Tibial artery (tissue), 4 donors: ENCODE data around the gene MAP3K10.

ENCODE experiments used
- DNase-seq, 2 donors: peaks; one replicate each; pipeline ENCODE4 v3.0.0-alpha.2; 2019
- H3K27ac ChIP-seq, 2 donors: fragments of 200-600 bp; sonication (generic) in 1 of 2; 1 replicate in 1 of 2; 2 replicates in 1 of 2; pipeline ENCODE4 v1.5.1; 2018 to 2019; ENCODE audit warnings: mild to moderate bottlenecking in 1 of 2
- H3K27me3 ChIP-seq, 2 donors: fragments of 200-600 bp; sonication (generic) in 1 of 2; one replicate each; pipeline versions ENCODE4 v1.5.1 to v1.6.0; 2016 to 2019
- H3K36me3 ChIP-seq, 3 donors: fragments of 200-600 bp; sonication (generic) in 2 of 3; one replicate each; pipeline ENCODE4 v1.5.1; 2016 to 2019; ENCODE audit warnings: mild to moderate bottlenecking in 2 of 3
- H3K4me1 ChIP-seq, 4 donors: fragments of 200-600 bp; sonication (generic) in 2 of 4; 1 replicate in 3 of 4; 2 replicates in 1 of 4; pipeline ENCODE4 v1.5.1; 2016 to 2019
- H3K4me3 ChIP-seq, 2 donors: fragments of 200-600 bp; sonication (generic) in 1 of 2; 1 replicate in 1 of 2; 2 replicates in 1 of 2; pipeline ENCODE4 v1.5.1; 2018 to 2019; ENCODE audit warnings: mild to moderate bottlenecking in 2 of 2
- H3K9me3 ChIP-seq, 3 donors: fragments of 200-600 bp; sonication (generic) in 1 of 3; one replicate each; pipeline ENCODE4 v1.5.1; 2016 to 2019
- CTCF ChIP-seq, 2 experiments: fragments of 200-600 bp in 1 of 2; fragments of 450-650 bp in 1 of 2; IDR thresholded peaks; one replicate each; pipeline ENCODE4 v1.5.1; 2017 to 2019; ENCODE audit warnings: antibody characterized with exemption in 2 of 2, mild to moderate bottlenecking in 1 of 2, moderate library complexity in 1 of 2
- intact Hi-C: fragments of 100-400 bp; cut with DNase I; formaldehyde crosslinking; loops from one replicate; pipeline ENCODE4 v1.15.0; 2023; ENCODE audit warnings: low total_unique reads

Gene MAP3K10

DNA sequence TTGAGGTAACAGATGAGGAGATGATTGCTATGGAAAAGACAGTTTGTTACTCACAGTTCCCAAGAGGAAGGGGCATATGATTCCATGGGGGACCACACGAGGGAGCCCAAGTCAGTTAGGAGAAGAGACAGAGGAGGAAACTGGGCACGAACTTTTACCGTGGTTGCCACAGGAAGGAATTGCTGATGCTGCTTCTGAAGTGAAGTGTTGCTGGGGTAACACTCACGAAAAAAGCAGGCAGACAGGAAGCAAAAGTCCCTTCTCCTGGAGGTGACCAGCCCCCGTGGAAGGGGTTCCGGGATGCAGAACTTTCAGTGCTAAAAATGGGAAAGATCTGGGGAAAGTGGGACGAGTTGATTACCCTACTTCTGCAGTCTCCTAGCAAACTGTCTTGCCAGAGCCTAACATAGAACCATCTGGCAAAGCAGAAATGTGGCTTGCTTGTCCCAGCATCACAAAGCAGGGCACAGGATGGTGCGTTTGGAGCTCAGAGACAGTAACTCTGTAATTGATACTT is 35.4 kb upstream of the MAP3K10 start:
- H3K36me3 ChIP-seq: no peaks in the 10 kb centered on the region
- H3K9me3 ChIP-seq: no peaks in the 10 kb centered on the region
- no peaks in the 10 kb centered on the region for H3K4me1 ChIP-seq
- peaks cover 0 to 4% of the 10 kb centered on the region in 2 donors for H3K27me3 ChIP-seq
- intact Hi-C loops: no loop called here
- TF ChIP-seq CTCF (IDR thresholded peaks at IDR 0.05): no peak
- no peak overlapping the region for H3K4me3 ChIP-seq
- H3K27ac ChIP-seq: no peak overlapping the region
- no peak for DNase-seq

- no peak for DNase-seq
- H3K27ac ChIP-seq: no peak overlapping the region
- TF ChIP-seq CTCF (IDR thresholded peaks at IDR 0.05): no peak
- peaks cover 0 to 4% of the 10 kb centered on the region in 2 donors for H3K27me3 ChIP-seq
- H3K9me3 ChIP-seq: no peaks in the 10 kb centered on the region
- H3K4me3 ChIP-seq: no peak overlapping the region
- intact Hi-C loops: no loop called here
- H3K4me1 ChIP-seq: no peaks in the 10 kb centered on the region
- no peaks in the 10 kb centered on the region for H3K36me3 ChIP-seq
Observed at GRCh38 chr19:40157059-40157458, 34.2 kb upstream of the MAP3K10 start.

DNA sequence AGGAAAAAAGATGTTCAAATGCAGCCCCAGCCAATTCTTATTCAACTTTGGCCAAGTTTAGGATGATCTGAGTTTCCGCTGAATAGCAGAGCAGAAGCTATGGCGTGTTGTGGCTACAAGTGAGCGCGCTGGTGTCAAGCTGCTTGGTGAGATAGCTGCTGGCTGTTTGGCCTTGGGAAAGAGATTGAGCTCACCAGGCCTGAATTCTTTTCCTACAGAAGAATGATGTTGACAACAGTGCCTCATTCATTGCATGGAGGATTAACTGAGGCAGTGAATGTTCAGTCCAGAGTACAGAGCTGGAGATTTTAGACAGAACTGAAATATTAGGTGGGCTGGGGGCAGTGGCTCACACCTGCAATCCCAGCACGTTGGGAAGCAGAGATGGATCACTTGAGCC is 31.5 kb upstream of the MAP3K10 start:
- Histone ChIP-seq H3K4me1 (no peaks in the 10 kb centered on the region), H3K27me3 (peaks cover 0 to 2% of the 10 kb centered on the region in 2 donors), H3K27ac (no peak overlapping the region), H3K4me3 (no peak overlapping the region), H3K36me3 (no peaks in the 10 kb centered on the region), H3K9me3 (no peaks in the 10 kb centered on the region)
- TF ChIP-seq CTCF (IDR thresholded peaks at IDR 0.05): no peak
- intact Hi-C loops: no loop called here
- DNase-seq: no peak

- Histone ChIP-seq H3K27ac (no peak overlapping the region), H3K27me3 (peaks cover 0 to 5% of the 10 kb centered on the region in 2 donors), H3K4me1 (no peaks in the 10 kb centered on the region), H3K4me3 (no peak overlapping the region), H3K36me3 (no peaks in the 10 kb centered on the region), H3K9me3 (no peaks in the 10 kb centered on the region)
- TF ChIP-seq CTCF (IDR thresholded peaks at IDR 0.05): no peak
- DNase-seq: no peak
- intact Hi-C loops: no loop called here
Observed at GRCh38 chr19:40162104-40162503, 29.1 kb upstream of the MAP3K10 start.

DNA sequence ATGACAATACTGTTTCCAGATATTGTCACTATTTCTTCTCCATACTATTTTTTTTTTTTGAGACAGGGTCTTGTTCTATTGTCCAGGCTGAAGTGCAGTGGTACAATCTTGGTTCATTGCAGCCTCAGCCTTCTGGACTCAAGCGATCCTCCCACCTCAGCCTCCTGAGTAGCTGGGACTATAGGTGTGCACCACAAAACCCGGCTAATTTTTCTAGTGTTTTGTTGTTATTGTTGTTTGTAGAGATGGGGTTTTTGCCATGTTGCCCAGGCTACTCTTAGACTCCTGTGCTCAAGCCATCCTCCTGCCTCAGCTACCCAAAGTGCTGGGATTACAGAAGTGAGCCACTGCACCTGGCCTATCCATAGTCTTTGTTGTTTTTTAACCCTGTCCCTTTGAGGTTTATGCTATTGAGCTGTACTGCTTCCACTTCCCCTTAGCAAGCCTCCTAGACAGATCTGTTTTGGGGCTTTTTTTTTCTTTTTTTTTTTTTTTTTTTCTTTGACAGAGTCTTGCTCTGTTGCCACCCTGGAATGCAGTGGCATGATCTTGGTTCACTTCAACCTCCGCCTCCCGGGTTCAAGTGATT is 27.6 kb upstream of the MAP3K10 start:
- H3K4me1 ChIP-seq: no peaks in the 10 kb centered on the region
- H3K27me3 ChIP-seq: peaks cover 0 to 5% of the 10 kb centered on the region in 2 donors
- no peak for TF ChIP-seq CTCF (IDR thresholded peaks at IDR 0.05)
- no peak for DNase-seq
- H3K4me3 ChIP-seq: no peak overlapping the region
- no peaks in the 10 kb centered on the region for H3K9me3 ChIP-seq
- no peak overlapping the region for H3K27ac ChIP-seq
- intact Hi-C loops: no loop called here
- H3K36me3 ChIP-seq: no peaks in the 10 kb centered on the region
